ENCODE measurements around the gene REM1.

DNA sequence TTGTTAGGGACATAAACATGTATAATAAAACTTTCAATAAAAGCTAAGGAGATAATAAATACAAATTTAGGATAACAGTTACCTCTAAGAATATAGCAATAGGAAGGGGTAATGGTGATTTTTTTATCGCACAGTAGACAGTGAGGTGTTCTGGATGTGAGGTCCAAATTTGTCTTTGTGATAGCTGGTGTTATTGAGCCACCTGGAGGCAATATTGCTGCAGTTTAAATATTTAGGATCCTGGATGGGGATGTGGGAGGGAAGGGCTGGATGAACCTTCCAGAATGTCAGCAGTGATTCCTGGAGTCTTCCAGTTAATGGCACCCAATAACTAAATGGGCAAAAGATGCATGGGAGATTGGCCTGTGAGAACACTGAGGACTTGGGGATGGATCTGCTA is 20.7 kb upstream of the REM1 start:
- TF ChIP-seq ZFP3 (CRISPR knock-in tag; IDR thresholded peaks at IDR 0.05): no peak
- TF ChIP-seq ZNF8 (CRISPR knock-in tag; IDR thresholded peaks at IDR 0.05): no peak
- TF ChIP-seq ZNF70 (CRISPR knock-in tag; IDR thresholded peaks at IDR 0.05): no peak
- no peak for TF ChIP-seq TCF4 (CRISPR knock-in tag; IDR thresholded peaks at IDR 0.05; ENCODE audit: borderline replicate concordance)
- no peak for TF ChIP-seq TOX (CRISPR knock-in tag; IDR thresholded peaks at IDR 0.05; ENCODE audit: borderline replicate concordance)
- no peak for TF ChIP-seq PATZ1 (CRISPR knock-in tag; IDR thresholded peaks at IDR 0.05; ENCODE audit: borderline replicate concordance)
- TF ChIP-seq ARNTL (CRISPR knock-in tag; IDR thresholded peaks at IDR 0.05; ENCODE audit: borderline replicate concordance, low read depth): no peak
- TF ChIP-seq GLIS3 (CRISPR knock-in tag; IDR thresholded peaks at IDR 0.05): no peak
- no peak for TF ChIP-seq OSR1 (CRISPR knock-in tag; IDR thresholded peaks at IDR 0.05)
- no peak for TF ChIP-seq ZFP30 (CRISPR knock-in tag; IDR thresholded peaks at IDR 0.05)
- TF ChIP-seq, protein P1, sequence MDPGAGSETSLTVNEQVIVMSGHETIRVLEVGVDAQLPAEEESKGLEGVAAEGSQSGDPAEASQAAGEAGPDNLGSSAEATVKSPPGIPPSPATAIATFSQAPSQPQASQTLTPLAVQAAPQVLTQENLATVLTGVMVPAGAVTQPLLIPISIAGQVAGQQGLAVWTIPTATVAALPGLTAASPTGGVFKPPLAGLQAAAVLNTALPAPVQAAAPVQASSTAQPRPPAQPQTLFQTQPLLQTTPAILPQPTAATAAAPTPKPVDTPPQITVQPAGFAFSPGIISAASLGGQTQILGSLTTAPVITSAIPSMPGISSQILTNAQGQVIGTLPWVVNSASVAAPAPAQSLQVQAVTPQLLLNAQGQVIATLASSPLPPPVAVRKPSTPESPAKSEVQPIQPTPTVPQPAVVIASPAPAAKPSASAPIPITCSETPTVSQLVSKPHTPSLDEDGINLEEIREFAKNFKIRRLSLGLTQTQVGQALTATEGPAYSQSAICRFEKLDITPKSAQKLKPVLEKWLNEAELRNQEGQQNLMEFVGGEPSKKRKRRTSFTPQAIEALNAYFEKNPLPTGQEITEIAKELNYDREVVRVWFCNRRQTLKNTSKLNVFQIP (CRISPR knock-in tag; IDR thresholded peaks at IDR 0.05; ENCODE audit: borderline replicate concordance, low read depth): no peak
- TF ChIP-seq RARB (CRISPR knock-in tag; IDR thresholded peaks at IDR 0.05): no peak
- no peak for TF ChIP-seq SNAI2 (CRISPR knock-in tag; IDR thresholded peaks at IDR 0.05)
- TF ChIP-seq PPARA (CRISPR knock-in tag; IDR thresholded peaks at IDR 0.05; ENCODE audit: borderline replicate concordance): no peak
